AG04450 (cell line): Measurements from ENCODE around the gene SEMA5B. TPM values are rescaled to one million over a fixed set of nuclear protein-coding genes. Genes with fewer than 3 reads are reported as not detected.

Experiments
- CTCF ChIA-PET: fragments of 300-600, 350-600 bp; formaldehyde crosslinking; extraction: SDS; loops from one replicate; lab custom pipeline; 2022; ENCODE audit warnings: antibody characterized with exemption, inconsistent platforms; lab: Charles Lee
- POLR2A ChIA-PET: fragments of 350-600 bp; formaldehyde crosslinking; extraction: SDS; loops from one replicate; lab custom pipeline; 2021; ENCODE audit warnings: antibody characterized with exemption, inconsistent platforms; lab: Yijun Ruan, JAX
- DNase-seq: peaks from one replicate; pipeline ENCODE4 v3.0.0-alpha.2; 2011; ENCODE audit warnings: low read depth, low spot score
- H3K27ac ChIP-seq: one replicate; pipeline ENCODE4 v1.5.1; 2012; ENCODE audit warnings: low read depth, low read length, control low read depth
- H3K27me3 ChIP-seq: one replicate; pipeline ENCODE4 v1.6.0; 2012; ENCODE audit warnings: low read length; ENCODE audit not compliant: control insufficient read depth, insufficient read depth
- H3K4me3 ChIP-seq: 2 replicates; pipeline ENCODE4 v1.5.1; 2011; ENCODE audit warnings: mild to moderate bottlenecking, low read depth, low read length, control low read depth
- H3K9me3 ChIP-seq: 2 replicates; pipeline ENCODE4 v1.5.1; 2012; ENCODE audit warnings: low read length; ENCODE audit not compliant: control insufficient read depth, insufficient read depth
- CTCF ChIP-seq: IDR thresholded peaks from 2 replicates; pipeline ENCODE4 v1.5.1; 2011; ENCODE audit warnings: low read depth, low read length, control low read depth, inconsistent platforms
- polyA minus RNA-seq: library from RNA; depleted of rRNA, polyadenylated mRNA; stranded (reverse); fragments of >200 nt; gene quantifications from 2 replicates; pipeline ENCODE4 v1.2.3, GENCODE V29; 2011; rRNA and poly(A)+ RNA removed
- polyA plus RNA-seq: library from polyadenylated mRNA; depleted of rRNA; stranded (reverse); fragments of >200 nt; gene quantifications from 2 replicates; pipeline ENCODE4 v1.2.3, GENCODE V29; 2011; rRNA removed

Gene SEMA5B, protein sequence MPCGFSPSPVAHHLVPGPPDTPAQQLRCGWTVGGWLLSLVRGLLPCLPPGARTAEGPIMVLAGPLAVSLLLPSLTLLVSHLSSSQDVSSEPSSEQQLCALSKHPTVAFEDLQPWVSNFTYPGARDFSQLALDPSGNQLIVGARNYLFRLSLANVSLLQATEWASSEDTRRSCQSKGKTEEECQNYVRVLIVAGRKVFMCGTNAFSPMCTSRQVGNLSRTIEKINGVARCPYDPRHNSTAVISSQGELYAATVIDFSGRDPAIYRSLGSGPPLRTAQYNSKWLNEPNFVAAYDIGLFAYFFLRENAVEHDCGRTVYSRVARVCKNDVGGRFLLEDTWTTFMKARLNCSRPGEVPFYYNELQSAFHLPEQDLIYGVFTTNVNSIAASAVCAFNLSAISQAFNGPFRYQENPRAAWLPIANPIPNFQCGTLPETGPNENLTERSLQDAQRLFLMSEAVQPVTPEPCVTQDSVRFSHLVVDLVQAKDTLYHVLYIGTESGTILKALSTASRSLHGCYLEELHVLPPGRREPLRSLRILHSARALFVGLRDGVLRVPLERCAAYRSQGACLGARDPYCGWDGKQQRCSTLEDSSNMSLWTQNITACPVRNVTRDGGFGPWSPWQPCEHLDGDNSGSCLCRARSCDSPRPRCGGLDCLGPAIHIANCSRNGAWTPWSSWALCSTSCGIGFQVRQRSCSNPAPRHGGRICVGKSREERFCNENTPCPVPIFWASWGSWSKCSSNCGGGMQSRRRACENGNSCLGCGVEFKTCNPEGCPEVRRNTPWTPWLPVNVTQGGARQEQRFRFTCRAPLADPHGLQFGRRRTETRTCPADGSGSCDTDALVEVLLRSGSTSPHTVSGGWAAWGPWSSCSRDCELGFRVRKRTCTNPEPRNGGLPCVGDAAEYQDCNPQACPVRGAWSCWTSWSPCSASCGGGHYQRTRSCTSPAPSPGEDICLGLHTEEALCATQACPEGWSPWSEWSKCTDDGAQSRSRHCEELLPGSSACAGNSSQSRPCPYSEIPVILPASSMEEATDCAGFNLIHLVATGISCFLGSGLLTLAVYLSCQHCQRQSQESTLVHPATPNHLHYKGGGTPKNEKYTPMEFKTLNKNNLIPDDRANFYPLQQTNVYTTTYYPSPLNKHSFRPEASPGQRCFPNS
- polyA plus RNA-seq (not detected in 2 replicates), polyA minus RNA-seq (not detected in 2 replicates)

DNA sequence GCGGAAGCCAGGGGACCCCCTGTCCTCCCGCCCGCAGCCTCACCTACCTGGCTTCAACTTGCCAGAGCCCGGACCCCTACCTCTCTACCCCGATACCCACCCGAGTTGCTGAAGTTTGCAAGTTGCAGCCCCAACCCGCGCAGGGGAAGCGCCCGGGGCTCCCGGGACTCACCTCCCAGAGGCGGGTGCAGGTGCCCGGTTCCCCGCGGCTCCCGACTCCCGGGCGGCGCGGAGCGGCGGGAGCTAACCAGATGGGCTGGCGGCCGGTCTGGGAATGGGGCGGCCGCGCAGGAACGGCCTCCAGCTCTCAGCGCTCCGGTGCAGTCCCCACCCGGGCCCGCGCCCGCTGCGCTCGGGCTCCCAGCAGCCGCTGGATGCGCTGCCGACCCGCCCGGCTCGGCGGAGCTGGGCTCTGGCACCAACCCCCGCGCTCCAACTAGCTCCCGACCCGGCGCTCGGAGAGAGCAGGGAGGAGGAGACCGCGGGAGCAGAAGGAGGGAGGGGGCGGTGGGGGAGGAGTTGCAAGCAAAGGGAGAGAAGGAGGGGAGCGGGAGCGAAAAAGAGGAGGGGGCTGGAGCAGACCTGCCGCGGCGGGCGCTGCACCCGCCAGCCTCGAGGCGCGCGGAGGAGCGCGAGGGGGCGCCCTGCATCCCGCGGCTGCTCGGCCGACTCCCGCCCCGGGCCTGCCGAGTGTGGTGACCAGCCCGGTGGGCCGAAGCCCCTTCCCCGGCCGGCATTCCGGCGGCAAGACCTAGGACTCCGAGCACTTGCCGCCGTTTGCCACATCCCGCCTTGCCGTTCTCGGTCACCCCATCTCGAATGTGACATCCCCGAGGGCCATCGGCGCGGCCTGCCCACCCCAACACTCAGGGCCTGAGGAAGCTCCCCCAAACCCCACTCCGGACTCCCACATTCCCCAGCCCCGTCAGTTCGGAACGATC is at the start of gene SEMA5B:
SEMA5B (minus strand) TSS at position 472 of the 941 bp plus-strand sequence. CDS start 66,500 bp downstream, outside the sequence.
- CTCF ChIA-PET, result interaction anchor here (0.6 to 4.1 kb wide), 12 partner anchors 10 to 1481 kb away, joined by 3 to 51 read pairs (median 3); no protein-coding TSS in a partner anchor
- POLR2A ChIA-PET, result no interaction called here
- no peaks in the 10 kb centered on the region; the same call in 1 of the 2 replicates for H3K9me3 ChIP-seq
- DNase-seq, result no peak
- peak within 1 kb of the TSS; percentile 44 for H3K4me3 ChIP-seq
- no peak within 1 kb of the TSS for H3K27ac ChIP-seq
- H3K27me3 ChIP-seq, result peaks cover 84% of the 10 kb centered on the region
- TF ChIP-seq CTCF, result peak; percentile 4; the same call in 1 of the 2 replicates

- POLR2A ChIA-PET, result no interaction called here
- H3K27ac ChIP-seq, result no peak overlapping the region
- no peak overlapping the region for H3K4me3 ChIP-seq
- no peak for DNase-seq
- no peaks in the 10 kb centered on the region for H3K9me3 ChIP-seq
- H3K27me3 ChIP-seq, result no peaks in the 10 kb centered on the region
- no peak for TF ChIP-seq CTCF
- CTCF ChIA-PET, result no interaction called here
Measured at GRCh38 chr3:123076496-123077418, 49.2 kb upstream of the SEMA5B start.

GRCh38 chr3:123076112-123076495 is 48.5 kb upstream of the SEMA5B start:
- H3K9me3 ChIP-seq, result no peaks in the 10 kb centered on the region
- no peak for DNase-seq
- no peaks in the 10 kb centered on the region for H3K27me3 ChIP-seq
- H3K4me3 ChIP-seq, result no peak overlapping the region
- POLR2A ChIA-PET, result no interaction called here
- H3K27ac ChIP-seq, result no peak overlapping the region
- TF ChIP-seq CTCF, result no peak
- CTCF ChIA-PET, result no interaction called here

- Histone ChIP-seq H3K27me3 (no peaks in the 10 kb centered on the region), H3K27ac (no peak overlapping the region), H3K4me3 (no peak overlapping the region), H3K9me3 (no peaks in the 10 kb centered on the region)
- DNase-seq, result no peak
- CTCF ChIA-PET, result no interaction called here
- no peak for TF ChIP-seq CTCF
- POLR2A ChIA-PET, result no interaction called here
Measured at GRCh38 chr3:123075359-123075758, 47.8 kb upstream of the SEMA5B start.
